RWPE1 (cell line): ENCODE results near the gene HDAC6.
A peak's percentile ranks its signal among the peaks of the same experiment; 100 is the strongest.

Source experiments
- CTCF ChIA-PET: fragments of 350-600 bp; sonication (Branson Sonifier 250); formaldehyde crosslinking; extraction: SDS; loops from one replicate; lab custom pipeline; 2021; lab: Yijun Ruan, JAX
- POLR2A ChIA-PET: fragments of 400-600 bp; formaldehyde crosslinking; extraction: SDS; loops from one replicate; lab custom pipeline; 2020; ENCODE audit warnings: antibody characterized with exemption; ENCODE audit not compliant: low non-redundant PET; lab: Yijun Ruan, JAX
- DNase-seq: peaks from one replicate; pipeline ENCODE4 v3.0.0; 2012; ENCODE audit warnings: low spot score
- H3K27ac ChIP-seq: fragments of 450-650 bp; 2 replicates; pipeline ENCODE4 v1.5.1; 2017
- CTCF ChIP-seq: fragments of 450-650 bp; conservative IDR thresholded peaks from 2 replicates; pipeline ENCODE4 v1.5.1; 2017; ENCODE audit warnings: low read depth, mild to moderate bottlenecking

The HDAC6 gene

GRCh38 chrX:48801280-48802088, at the start of gene HDAC6:
HDAC6 (plus strand) TSS chrX:48802067; CDS start chrX:48802693, 626 bp downstream.
- POLR2A ChIA-PET: interaction anchor here (0.6 kb wide), 1 partner anchor 97 kb away, joined by 3 read pairs; the partner anchor contains the start of gene PQBP1
- peak; percentile 92 for DNase-seq
- CTCF ChIA-PET: no interaction called here
- no peak for TF ChIP-seq CTCF
- peak within 1 kb of the TSS; percentile 92 for H3K27ac ChIP-seq

GRCh38 chrX:48752498-48752897, 49.4 kb upstream of the HDAC6 start:
- no peak overlapping the region for H3K27ac ChIP-seq
- POLR2A ChIA-PET: no interaction called here
- no peak for DNase-seq
- TF ChIP-seq CTCF: no peak
- CTCF ChIA-PET: no interaction called here

GRCh38 chrX:48753708-48754228, 48.1 kb upstream of the HDAC6 start:
- H3K27ac ChIP-seq: no peak overlapping the region
- no peak for TF ChIP-seq CTCF
- no peak for DNase-seq
- POLR2A ChIA-PET: no interaction called here
- CTCF ChIA-PET: no interaction called here

GRCh38 chrX:48754238-48754637, 47.6 kb upstream of the HDAC6 start:
- H3K27ac ChIP-seq: no peak overlapping the region
- POLR2A ChIA-PET: no interaction called here
- CTCF ChIA-PET: no interaction called here
- no peak for DNase-seq
- TF ChIP-seq CTCF: no peak

- peak; percentile 51 for DNase-seq
- CTCF ChIA-PET: interaction anchor here (0.5 to 0.7 kb wide), 2 partner anchors 110 to 154 kb away, joined by 3 read pairs; no protein-coding TSS in a partner anchor
- no peak within 1 kb of the TSS for H3K27ac ChIP-seq
- TF ChIP-seq CTCF: 0 out of 2 replicates have a peak, but pooled peaks have one; percentile 7
- POLR2A ChIA-PET: no interaction called here
These were observed 40.0 kb upstream of the HDAC6 start, which contains the start of gene GLOD5 for GRCh38 chrX:48761674-48762471. GLOD5 (plus strand) TSS chrX:48761747; CDS start chrX:48761791, 44 bp downstream.

GRCh38 chrX:48769230-48769629, 32.6 kb upstream of the HDAC6 start:
- no peak for DNase-seq
- no peak for TF ChIP-seq CTCF
- ChIA-PET CTCF (no interaction called here), POLR2A (no interaction called here)
- no peak overlapping the region for H3K27ac ChIP-seq
